ENCODE data around the gene ITGAD.

DNA sequence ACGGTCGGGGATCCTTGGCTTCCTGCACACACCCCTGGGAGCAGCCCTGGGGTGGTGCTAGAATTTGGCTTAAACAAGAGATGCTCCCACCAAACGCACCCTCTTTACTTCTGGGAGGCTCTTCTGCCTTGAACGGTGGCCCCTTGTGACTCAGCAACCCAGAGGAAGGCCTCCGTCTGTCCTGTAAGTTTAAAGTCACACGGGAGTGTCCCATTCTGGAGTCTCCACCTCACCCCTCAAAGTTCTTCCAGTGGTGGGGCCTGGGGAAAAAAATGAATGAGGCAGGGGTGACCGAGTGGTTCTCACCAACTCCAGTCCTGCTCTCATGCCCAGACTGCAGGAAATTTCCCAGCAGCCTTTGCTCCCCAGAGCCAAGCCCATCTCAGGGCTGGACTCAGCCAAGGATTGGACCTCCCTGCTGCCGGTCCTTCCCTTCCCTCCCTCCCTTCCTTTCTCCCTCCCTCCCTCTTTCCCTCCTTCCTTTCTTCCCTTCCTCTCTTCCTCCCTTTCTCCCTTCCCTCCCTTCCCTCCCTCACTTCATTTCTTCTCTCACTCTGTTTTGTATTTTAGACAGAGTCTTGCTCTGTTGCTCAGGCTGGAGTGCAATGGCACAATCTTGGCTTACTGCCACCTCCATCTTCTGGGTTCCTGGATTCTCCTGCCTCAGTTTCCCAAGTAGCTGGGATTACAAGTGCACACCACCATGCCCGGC, 11.4 kb downstream of the ITGAD start:
- TF ChIP-seq, protein P1, sequence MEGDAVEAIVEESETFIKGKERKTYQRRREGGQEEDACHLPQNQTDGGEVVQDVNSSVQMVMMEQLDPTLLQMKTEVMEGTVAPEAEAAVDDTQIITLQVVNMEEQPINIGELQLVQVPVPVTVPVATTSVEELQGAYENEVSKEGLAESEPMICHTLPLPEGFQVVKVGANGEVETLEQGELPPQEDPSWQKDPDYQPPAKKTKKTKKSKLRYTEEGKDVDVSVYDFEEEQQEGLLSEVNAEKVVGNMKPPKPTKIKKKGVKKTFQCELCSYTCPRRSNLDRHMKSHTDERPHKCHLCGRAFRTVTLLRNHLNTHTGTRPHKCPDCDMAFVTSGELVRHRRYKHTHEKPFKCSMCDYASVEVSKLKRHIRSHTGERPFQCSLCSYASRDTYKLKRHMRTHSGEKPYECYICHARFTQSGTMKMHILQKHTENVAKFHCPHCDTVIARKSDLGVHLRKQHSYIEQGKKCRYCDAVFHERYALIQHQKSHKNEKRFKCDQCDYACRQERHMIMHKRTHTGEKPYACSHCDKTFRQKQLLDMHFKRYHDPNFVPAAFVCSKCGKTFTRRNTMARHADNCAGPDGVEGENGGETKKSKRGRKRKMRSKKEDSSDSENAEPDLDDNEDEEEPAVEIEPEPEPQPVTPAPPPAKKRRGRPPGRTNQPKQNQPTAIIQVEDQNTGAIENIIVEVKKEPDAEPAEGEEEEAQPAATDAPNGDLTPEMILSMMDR (IDR thresholded peaks at IDR 0.05) = no peak
- TF ChIP-seq, protein P2, sequence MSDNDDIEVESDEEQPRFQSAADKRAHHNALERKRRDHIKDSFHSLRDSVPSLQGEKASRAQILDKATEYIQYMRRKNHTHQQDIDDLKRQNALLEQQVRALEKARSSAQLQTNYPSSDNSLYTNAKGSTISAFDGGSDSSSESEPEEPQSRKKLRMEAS (CRISPR knock-in tag; IDR thresholded peaks at IDR 0.05) = no peak
- TF ChIP-seq NFYB (CRISPR knock-in tag; conservative IDR thresholded peaks at IDR 0.05; ENCODE audit: low read depth) (no peak), CREB1 (CRISPR knock-in tag; IDR thresholded peaks at IDR 0.05) (no peak)
- TF ChIP-seq, protein P3, sequence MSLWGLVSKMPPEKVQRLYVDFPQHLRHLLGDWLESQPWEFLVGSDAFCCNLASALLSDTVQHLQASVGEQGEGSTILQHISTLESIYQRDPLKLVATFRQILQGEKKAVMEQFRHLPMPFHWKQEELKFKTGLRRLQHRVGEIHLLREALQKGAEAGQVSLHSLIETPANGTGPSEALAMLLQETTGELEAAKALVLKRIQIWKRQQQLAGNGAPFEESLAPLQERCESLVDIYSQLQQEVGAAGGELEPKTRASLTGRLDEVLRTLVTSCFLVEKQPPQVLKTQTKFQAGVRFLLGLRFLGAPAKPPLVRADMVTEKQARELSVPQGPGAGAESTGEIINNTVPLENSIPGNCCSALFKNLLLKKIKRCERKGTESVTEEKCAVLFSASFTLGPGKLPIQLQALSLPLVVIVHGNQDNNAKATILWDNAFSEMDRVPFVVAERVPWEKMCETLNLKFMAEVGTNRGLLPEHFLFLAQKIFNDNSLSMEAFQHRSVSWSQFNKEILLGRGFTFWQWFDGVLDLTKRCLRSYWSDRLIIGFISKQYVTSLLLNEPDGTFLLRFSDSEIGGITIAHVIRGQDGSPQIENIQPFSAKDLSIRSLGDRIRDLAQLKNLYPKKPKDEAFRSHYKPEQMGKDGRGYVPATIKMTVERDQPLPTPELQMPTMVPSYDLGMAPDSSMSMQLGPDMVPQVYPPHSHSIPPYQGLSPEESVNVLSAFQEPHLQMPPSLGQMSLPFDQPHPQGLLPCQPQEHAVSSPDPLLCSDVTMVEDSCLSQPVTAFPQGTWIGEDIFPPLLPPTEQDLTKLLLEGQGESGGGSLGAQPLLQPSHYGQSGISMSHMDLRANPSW (CRISPR knock-in tag; conservative IDR thresholded peaks at IDR 0.05; ENCODE audit: low read depth) = no peak
- TF ChIP-seq, protein P4, sequence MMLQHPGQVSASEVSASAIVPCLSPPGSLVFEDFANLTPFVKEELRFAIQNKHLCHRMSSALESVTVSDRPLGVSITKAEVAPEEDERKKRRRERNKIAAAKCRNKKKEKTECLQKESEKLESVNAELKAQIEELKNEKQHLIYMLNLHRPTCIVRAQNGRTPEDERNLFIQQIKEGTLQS (CRISPR knock-in tag; conservative IDR thresholded peaks at IDR 0.05) = no peak
- TF ChIP-seq, protein P5, sequence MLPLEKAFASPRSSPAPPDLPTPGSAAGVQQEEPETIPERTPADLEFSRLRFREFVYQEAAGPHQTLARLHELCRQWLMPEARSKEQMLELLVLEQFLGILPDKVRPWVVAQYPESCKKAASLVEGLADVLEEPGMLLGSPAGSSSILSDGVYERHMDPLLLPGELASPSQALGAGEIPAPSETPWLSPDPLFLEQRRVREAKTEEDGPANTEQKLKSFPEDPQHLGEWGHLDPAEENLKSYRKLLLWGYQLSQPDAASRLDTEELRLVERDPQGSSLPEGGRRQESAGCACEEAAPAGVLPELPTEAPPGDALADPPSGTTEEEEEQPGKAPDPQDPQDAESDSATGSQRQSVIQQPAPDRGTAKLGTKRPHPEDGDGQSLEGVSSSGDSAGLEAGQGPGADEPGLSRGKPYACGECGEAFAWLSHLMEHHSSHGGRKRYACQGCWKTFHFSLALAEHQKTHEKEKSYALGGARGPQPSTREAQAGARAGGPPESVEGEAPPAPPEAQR (CRISPR knock-in tag; IDR thresholded peaks at IDR 0.05) = no peak
- TF ChIP-seq, protein P6, sequence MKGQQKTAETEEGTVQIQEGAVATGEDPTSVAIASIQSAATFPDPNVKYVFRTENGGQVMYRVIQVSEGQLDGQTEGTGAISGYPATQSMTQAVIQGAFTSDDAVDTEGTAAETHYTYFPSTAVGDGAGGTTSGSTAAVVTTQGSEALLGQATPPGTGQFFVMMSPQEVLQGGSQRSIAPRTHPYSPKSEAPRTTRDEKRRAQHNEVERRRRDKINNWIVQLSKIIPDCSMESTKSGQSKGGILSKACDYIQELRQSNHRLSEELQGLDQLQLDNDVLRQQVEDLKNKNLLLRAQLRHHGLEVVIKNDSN (CRISPR knock-in tag; IDR thresholded peaks at IDR 0.05) = no peak
